GOT3 (cell line): ENCODE results near the gene ARID5B.
"Not testable (repeated sequence)": the region's sequence is repeated elsewhere in the genome, so short reads cannot be mapped to it uniquely, and the experiment has no call there.

Source experiments
- DNase-seq: peaks from one replicate; lab custom pipeline; 2025; ENCODE audit warnings: mixed read lengths; lab: John Stamatoyannopoulos, UW

Gene ARID5B

GRCh38 chr10:61964949-61965702 lies 63.6 kb downstream of the ARID5B start:
- no peak for DNase-seq

GRCh38 chr10:61965703-61966395 lies 64.3 kb downstream of the ARID5B start:
- DNase-seq = no peak

- no peak for DNase-seq
Measured at GRCh38 chr10:61967298-61967697, 65.8 kb downstream of the ARID5B start.

- DNase-seq = no peak
Measured at GRCh38 chr10:61970182-61971002, 68.9 kb downstream of the ARID5B start.

- no peak for DNase-seq
Measured at GRCh38 chr10:61971003-61971325, 69.5 kb downstream of the ARID5B start.

GRCh38 chr10:61973169-61973568 lies 71.7 kb downstream of the ARID5B start:
- DNase-seq = no peak

- DNase-seq = no peak
Measured at GRCh38 chr10:61973906-61974305, 72.4 kb downstream of the ARID5B start.

GRCh38 chr10:61974601-61975390 lies 73.3 kb downstream of the ARID5B start:
- no peak for DNase-seq

- no peak for DNase-seq
Measured at GRCh38 chr10:61975391-61975932, 74.0 kb downstream of the ARID5B start.

GRCh38 chr10:61976951-61977721 lies 75.6 kb downstream of the ARID5B start:
- DNase-seq = not testable (repeated sequence)

GRCh38 chr10:61978965-61979364 lies 77.5 kb downstream of the ARID5B start:
- DNase-seq = no peak

- no peak for DNase-seq
Measured at GRCh38 chr10:61981460-61981859, 80.0 kb downstream of the ARID5B start.

GRCh38 chr10:61983255-61983654 lies 81.8 kb downstream of the ARID5B start:
- DNase-seq = no peak

GRCh38 chr10:61984803-61985418 lies 83.4 kb downstream of the ARID5B start:
- no peak for DNase-seq

GRCh38 chr10:61985715-61986114 lies 84.2 kb downstream of the ARID5B start:
- DNase-seq = no peak

- no peak for DNase-seq
Measured at GRCh38 chr10:61986382-61986781, 84.9 kb downstream of the ARID5B start.

GRCh38 chr10:61986788-61987492 lies 85.4 kb downstream of the ARID5B start:
- DNase-seq = no peak

GRCh38 chr10:61987537-61987936 lies 86.0 kb downstream of the ARID5B start:
- DNase-seq = no peak

GRCh38 chr10:61987951-61988379 lies 86.5 kb downstream of the ARID5B start:
- DNase-seq = no peak
